NCI-H748 (cell line): ENCODE results near the gene AADAC.
"Not testable (repeated sequence)": the region's sequence is repeated elsewhere in the genome, so short reads cannot be mapped to it uniquely, and the experiment has no call there.

ENCODE experiments used
- DNase-seq: peaks from one replicate; lab custom pipeline; 2025; ENCODE audit not compliant: unreplicated experiment; lab: John Stamatoyannopoulos, UW

AADAC gene, protein sequence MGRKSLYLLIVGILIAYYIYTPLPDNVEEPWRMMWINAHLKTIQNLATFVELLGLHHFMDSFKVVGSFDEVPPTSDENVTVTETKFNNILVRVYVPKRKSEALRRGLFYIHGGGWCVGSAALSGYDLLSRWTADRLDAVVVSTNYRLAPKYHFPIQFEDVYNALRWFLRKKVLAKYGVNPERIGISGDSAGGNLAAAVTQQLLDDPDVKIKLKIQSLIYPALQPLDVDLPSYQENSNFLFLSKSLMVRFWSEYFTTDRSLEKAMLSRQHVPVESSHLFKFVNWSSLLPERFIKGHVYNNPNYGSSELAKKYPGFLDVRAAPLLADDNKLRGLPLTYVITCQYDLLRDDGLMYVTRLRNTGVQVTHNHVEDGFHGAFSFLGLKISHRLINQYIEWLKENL

GRCh38 chr3:151813799-151814198, at the start of gene AADAC:
TSS of gene AADAC (plus strand) at chr3:151814116. CDS start at chr3:151814163, 47 bp downstream.
- no peak for DNase-seq

GRCh38 chr3:151764699-151765098, 49.2 kb upstream of the AADAC start:
- not testable (repeated sequence) for DNase-seq

DNA sequence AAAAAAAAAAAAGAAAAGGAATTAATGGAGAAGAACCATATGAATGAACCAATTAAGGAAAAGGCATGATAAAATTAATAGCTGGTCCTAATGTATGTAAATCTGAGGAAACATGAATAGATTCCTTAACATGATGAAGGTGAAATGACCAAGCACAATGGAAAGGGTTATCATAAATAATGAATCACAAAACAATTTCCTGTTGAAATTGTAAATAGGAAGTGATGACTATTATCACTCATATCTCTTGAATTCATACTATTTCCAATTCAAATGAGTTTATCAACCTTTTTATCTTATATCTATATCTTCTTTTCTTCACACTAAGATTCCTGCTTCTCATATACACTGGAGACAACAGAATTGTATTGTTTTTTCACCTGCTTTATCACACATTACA, 48.2 kb upstream of the AADAC start:
- no peak for DNase-seq

DNA sequence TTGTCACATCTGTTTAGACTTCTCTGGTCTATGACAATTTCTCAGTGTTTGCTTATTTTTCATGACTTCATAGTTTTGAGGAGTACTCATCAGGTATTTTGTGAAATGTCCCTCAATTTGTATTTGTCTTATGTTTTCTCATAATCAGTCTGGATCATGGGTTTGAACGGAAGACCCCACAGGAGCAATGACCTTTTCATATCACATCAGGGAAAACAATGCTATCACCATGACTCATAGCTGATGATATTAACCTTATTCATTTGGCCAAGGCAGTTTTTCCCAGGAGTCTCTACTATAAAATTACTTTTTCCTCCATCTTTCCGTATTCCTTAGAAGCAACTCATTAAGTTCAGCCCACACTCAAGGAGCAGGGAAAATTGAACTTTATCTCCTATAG, 47.5 kb upstream of the AADAC start:
- DNase-seq = no peak

GRCh38 chr3:151768393-151768930, 45.5 kb upstream of the AADAC start:
- DNase-seq = peak; percentile 2

DNA sequence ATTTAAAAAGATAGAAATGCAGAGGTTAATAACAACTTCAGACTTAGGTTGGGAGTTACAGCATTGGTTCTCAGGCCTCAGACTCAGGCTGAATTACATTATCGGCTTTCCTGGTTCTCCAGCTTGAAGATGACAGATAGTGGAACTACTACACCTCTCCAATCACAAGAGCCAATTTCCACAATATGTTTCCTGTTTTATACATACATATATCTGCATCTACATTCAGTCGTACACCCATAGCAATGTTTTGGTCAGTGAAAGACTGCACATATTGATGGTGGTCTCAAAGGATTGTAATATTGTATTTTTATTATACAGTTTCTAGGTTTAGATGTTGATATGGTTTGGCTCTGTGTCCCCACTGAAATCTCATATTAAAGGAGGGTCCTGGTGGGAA, 44.7 kb upstream of the AADAC start:
- DNase-seq = no peak

DNA sequence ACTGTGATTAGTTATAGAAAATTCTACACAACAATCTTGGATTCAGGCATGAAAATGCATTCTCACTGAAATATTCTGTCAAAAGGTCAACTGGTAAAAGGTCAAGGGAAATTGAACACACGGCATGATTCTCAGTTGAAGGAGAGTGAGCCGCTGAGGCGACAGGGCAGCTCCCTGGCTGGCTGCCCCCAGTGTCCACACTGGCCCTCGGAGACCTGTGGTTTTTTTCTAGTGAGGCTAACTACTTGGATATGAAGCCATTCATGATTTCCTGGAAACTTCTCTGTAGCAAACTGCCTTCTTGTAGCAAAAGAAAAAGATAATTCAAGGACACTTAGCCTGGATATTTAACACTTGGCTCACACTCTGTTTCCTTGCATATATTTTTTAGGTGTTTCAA, 43.0 kb upstream of the AADAC start:
- DNase-seq = peak; percentile 56

GRCh38 chr3:151772825-151773480, 41.0 kb upstream of the AADAC start:
- no peak for DNase-seq

GRCh38 chr3:151774235-151774634, 39.7 kb upstream of the AADAC start:
- no peak for DNase-seq

DNA sequence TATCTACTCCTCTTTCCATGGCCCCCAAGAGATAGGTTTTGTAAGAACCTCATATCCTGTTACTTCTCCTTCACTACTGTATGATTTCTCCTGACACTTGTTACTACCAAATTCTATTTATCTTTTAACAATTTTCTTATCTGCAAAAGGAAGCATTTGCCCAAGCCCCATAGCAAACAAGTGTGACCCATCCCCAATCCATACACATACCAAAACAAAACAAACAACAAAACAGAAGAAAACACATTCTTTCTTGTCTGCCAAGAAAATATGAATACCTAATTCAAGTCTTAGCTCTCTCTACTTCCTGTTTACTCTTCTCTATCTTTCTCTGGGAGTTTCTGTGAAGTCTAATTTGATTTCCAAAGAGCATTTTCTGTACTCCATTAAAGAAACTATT, 39.0 kb upstream of the AADAC start:
- DNase-seq = no peak

DNA sequence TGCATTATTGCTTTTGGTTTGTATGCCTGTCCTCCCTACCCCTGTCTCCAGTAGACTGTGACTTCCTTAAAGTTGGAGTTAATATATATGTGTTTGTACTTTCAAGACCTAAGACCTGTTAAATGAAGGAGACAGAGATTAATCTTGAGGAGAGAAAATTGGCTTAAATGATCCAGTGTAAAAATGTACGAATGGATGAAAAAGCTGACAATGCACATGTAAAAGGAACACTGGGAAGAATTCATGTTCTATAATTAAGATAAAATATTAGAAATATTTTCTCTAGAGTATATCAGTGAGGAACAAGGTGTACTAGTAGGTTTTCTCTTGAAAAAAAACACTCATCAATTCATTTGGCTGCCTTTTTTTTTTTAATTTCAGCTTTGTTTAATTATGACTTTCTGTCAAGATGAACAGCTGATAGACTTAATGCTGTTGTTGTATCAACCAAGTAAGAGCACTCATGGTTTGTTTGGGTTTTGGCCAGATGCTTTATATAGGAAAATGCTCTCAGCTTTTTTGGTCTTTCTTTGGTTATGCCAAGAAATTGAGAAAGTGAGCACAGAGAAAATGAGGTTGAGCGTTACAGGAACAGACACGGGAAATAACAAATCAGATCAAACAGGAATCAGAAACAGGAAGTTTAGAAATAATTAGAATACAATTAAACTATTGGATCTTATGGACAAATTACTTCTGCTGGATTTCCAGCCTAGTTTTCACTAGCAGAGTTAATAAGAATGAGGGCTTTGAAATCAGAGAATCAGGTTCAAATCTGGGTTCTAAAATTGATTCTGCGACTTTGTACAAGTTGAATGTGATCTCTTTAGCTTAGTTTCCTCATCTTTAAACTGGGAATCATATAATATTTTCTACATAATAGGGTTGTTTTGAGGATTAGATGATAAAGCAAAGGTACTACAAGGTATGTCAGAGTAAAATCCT, 38.3 kb upstream of the AADAC start:
- no peak for DNase-seq

DNA sequence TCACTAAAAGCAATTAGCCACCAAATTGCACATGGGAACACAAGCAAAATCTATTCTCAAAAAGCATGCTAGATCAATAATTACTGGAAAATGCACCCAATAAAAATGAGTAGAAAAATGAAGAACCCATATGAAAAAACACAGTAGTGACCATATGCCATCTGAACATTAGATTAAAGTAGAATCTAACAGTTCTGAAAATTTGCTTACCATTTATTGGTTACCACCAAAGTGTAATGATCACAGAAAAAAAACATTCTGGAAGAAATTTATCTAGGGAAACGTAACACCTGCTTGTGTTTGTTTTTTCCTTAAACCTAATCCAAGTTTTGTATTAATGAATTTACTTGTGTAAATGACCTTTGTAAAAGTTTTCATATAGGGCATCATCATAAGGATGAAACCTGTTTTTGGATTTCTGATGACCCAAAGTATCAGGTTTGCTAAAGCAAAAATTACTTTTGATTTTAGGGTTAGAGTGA, 37.6 kb upstream of the AADAC start:
- no peak for DNase-seq

GRCh38 chr3:151777880-151778279, 36.0 kb upstream of the AADAC start:
- DNase-seq = peak; percentile 5

DNA sequence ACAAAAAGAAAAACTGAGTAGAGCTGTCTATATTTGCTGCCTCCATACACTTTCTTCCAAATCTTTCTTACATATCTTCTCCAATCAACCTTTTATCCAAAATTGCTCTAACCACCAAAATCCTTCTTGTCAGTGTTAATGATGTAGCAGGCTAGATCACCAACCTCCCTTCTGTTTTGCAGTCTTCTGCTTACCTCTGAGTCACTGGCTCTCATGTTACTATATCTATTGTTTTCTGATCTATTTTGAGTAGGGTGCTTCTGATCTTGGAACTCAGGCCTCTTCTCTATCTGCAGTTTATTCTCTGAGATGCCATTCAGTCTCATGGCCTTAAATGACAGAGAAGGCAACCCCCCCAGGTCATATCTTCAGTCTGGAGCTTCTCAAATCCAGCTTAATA, 26.3 kb upstream of the AADAC start:
- no peak for DNase-seq

DNA sequence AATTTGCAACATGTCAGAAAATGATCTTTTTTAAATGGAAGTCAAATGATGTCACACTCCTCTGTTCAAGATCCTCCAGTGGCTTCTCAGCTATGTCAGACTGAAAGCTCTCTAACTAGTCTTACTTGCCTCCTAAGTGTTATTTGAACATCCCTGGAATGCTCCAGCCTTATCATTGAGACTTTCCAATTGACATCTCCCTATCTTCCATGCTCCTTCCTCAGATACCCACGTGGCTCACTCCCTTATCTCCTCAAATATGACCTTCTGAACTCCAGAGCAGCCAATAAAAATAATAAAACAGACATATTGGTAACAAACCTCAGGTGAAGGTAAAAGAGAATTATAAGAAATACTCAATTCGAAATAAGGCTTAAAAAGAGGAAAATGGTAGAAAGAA, 25.5 kb upstream of the AADAC start:
- DNase-seq = no peak

GRCh38 chr3:151789853-151790463, 24.0 kb upstream of the AADAC start:
- no peak for DNase-seq

- not testable (repeated sequence) for DNase-seq
Measured at GRCh38 chr3:151790763-151791162, 23.2 kb upstream of the AADAC start.

GRCh38 chr3:151792411-151792810, 21.5 kb upstream of the AADAC start:
- DNase-seq = no peak

DNA sequence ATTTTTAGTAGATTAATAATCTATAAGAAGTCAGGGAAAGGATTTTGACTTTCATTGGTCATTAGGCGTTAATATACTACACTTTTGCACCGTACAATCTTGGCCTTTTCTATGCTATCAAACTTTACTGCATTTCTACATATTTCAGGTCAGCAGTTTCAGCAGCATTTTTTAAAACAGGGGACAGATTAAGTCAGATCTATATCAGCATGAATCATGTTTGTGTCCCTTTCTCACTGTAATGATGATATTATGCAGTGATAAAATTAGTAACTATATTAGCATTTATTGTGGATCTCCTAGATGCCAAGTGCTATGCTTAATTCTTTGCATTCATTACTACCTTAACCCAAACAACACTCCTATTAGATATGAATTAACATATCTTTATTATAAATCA, 20.3 kb upstream of the AADAC start:
- no peak for DNase-seq

DNA sequence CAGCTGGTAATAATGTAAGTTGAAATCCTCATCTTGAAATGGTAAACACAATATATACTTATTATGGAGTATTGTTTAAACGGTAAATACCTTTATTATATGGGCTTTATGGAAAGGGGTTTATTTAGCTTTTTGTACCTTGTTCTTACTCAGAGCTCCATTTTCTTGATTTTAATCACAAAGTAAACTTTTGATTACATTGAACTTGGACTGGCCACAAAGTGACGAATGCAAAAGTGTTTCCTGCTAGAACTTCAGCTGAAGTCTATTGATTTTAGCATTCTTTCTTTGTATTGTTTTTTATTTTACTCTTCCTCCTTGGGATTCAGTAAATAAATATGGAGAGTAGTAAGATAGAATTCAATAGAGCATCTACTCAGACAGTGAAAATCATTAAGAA, 19.8 kb upstream of the AADAC start:
- DNase-seq = no peak

- no peak for DNase-seq
Measured at GRCh38 chr3:151795276-151795675, 18.6 kb upstream of the AADAC start.
